NB4 (cell line): Measurements from ENCODE around the gene GPR26.

Experiments
- DNase-seq: peaks from one replicate; pipeline ENCODE4 v3.0.0; 2010; ENCODE audit warnings: low read depth
- H3K4me3 ChIP-seq: one replicate; pipeline ENCODE4 v1.5.1; 2011; ENCODE audit warnings: mild to moderate bottlenecking, low read depth, low read length, moderate library complexity
- CTCF ChIP-seq: IDR thresholded peaks from one replicate; pipeline ENCODE4 v1.5.1; 2012; ENCODE audit warnings: low read depth, low read length
- MAX ChIP-seq: IDR thresholded peaks from 2 replicates; pipeline ENCODE4 v1.6.1; 2011; ENCODE audit warnings: low read depth, low read length
- MYC ChIP-seq: IDR thresholded peaks from 2 replicates; pipeline ENCODE4 v1.6.1; 2011; ENCODE audit warnings: low read depth, low read length
- POLR2A ChIP-seq: IDR thresholded peaks from 2 replicates; pipeline ENCODE4 v1.6.1; 2011; ENCODE audit warnings: mild to moderate bottlenecking; ENCODE audit not compliant: insufficient read length; ENCODE audit errors: extremely low read depth

Gene GPR26

GRCh38 chr10:123682477-123682876 is 16.3 kb downstream of the GPR26 start:
- no peak for DNase-seq
- no peak overlapping the region for H3K4me3 ChIP-seq
- no peak for TF ChIP-seq MAX
- TF ChIP-seq CTCF = no peak

- no peak for DNase-seq
- TF ChIP-seq POLR2A = no peak
- TF ChIP-seq MAX = no peak
- no peak for TF ChIP-seq CTCF
- TF ChIP-seq MYC = no peak
- H3K4me3 ChIP-seq = no peak overlapping the region
Measured at GRCh38 chr10:123683459-123683858, 17.3 kb downstream of the GPR26 start.

- no peak for DNase-seq
- H3K4me3 ChIP-seq = no peak overlapping the region
- TF ChIP-seq POLR2A (no peak), MYC (no peak), MAX (no peak), CTCF (no peak)
Measured at GRCh38 chr10:123683865-123684264, 17.7 kb downstream of the GPR26 start.

GRCh38 chr10:123685260-123685659 is 19.1 kb downstream of the GPR26 start:
- TF ChIP-seq MYC (no peak), MAX (no peak), POLR2A (no peak), CTCF (no peak)
- no peak for DNase-seq
- H3K4me3 ChIP-seq = no peak overlapping the region

GRCh38 chr10:123687758-123688157 is 21.6 kb downstream of the GPR26 start:
- peak; percentile 15 for DNase-seq
- no peak overlapping the region for H3K4me3 ChIP-seq
- TF ChIP-seq POLR2A = no peak
- TF ChIP-seq MYC = no peak
- peak; percentile 15 for TF ChIP-seq CTCF

GRCh38 chr10:123689880-123690279 is 23.7 kb downstream of the GPR26 start:
- TF ChIP-seq MAX = no peak
- TF ChIP-seq CTCF = no peak
- TF ChIP-seq MYC = no peak
- no peak for TF ChIP-seq POLR2A
- no peak overlapping the region for H3K4me3 ChIP-seq
- no peak for DNase-seq
